Smooth muscle cell (in vitro differentiated cells): ENCODE measurements around the gene AGR2. TPM values are rescaled to one million over a fixed set of nuclear protein-coding genes. Genes with fewer than 3 reads are reported as not detected.
"Not testable (repeated sequence)": the region's sequence is repeated elsewhere in the genome, so short reads cannot be mapped to it uniquely, and the experiment has no call there.

Experiments used
- DNase-seq: peaks from one replicate; lab custom pipeline; 2025; ENCODE audit not compliant: unreplicated experiment; lab: John Stamatoyannopoulos, UW
- H2AFZ ChIP-seq: fragments of 200-600 bp; sonication (generic); 2 replicates; pipeline ENCODE4 v1.6.0; 2016; ENCODE audit warnings: antibody characterized with exemption, low read depth, mild to moderate bottlenecking
- H3F3A ChIP-seq: fragments of 200-600 bp; sonication (generic); 2 replicates; pipeline ENCODE4 v1.6.0; 2017; ENCODE audit warnings: antibody characterized with exemption, low read depth
- H3K27ac ChIP-seq: fragments of 200-600 bp; sonication (generic); 2 replicates; pipeline ENCODE4 v1.5.1; 2016; ENCODE audit warnings: low read depth, mild to moderate bottlenecking
- H3K27me3 ChIP-seq: fragments of 200-600 bp; sonication (generic); 2 replicates; pipeline ENCODE4 v1.6.1; 2016; ENCODE audit warnings: low read depth, mild to moderate bottlenecking
- H3K36me3 ChIP-seq: fragments of 200-600 bp; sonication (generic); 2 replicates; pipeline ENCODE4 v1.5.1; 2016; ENCODE audit warnings: low read depth
- H3K4me1 ChIP-seq: fragments of 200-600 bp; sonication (generic); 2 replicates; pipeline ENCODE4 v1.5.1; 2016; ENCODE audit warnings: low read depth
- H3K4me2 ChIP-seq: fragments of 200-600 bp; sonication (generic); 2 replicates; pipeline ENCODE4 v1.6.0; 2016; ENCODE audit warnings: mild to moderate bottlenecking
- H3K4me3 ChIP-seq: fragments of 200-600 bp; sonication (generic); 2 replicates; pipeline ENCODE4 v1.5.1; 2016; ENCODE audit warnings: mild to moderate bottlenecking
- H3K79me2 ChIP-seq: fragments of 200-600 bp; sonication (generic); 2 replicates; pipeline ENCODE4 v1.6.0; 2016; ENCODE audit warnings: low read depth, mild to moderate bottlenecking
- H3K9ac ChIP-seq: fragments of 200-600 bp; sonication (generic); 2 replicates; pipeline ENCODE4 v1.6.0; 2016; ENCODE audit warnings: low read depth
- H3K9me3 ChIP-seq: fragments of 200-600 bp; sonication (generic); replicated peaks from 2 replicates; pipeline ENCODE4 v1.5.1; 2016; ENCODE audit warnings: low read depth
- H4K20me1 ChIP-seq: fragments of 200-600 bp; sonication (generic); 2 replicates; pipeline ENCODE4 v1.6.0; 2016; ENCODE audit warnings: low read depth
- CTCF ChIP-seq: fragments of 200-600 bp; sonication (generic); IDR thresholded peaks from 2 replicates; pipeline ENCODE4 v1.5.1; 2017; ENCODE audit warnings: borderline replicate concordance, mild to moderate bottlenecking, antibody characterized with exemption; ENCODE audit not compliant: insufficient read depth, poor library complexity, severe bottlenecking
- WGBS: methylation state at CpG from one replicate; pipeline ENCODE4 v1.1.7; 2016; ENCODE audit warnings: low lambda C conversion rate; 5-methylcytosine and 5-hydroxymethylcytosine counted together
- polyA plus RNA-seq: library from polyadenylated mRNA; unstranded; fragments of >200 nt; fragmentation: Nextera tagmentation; extraction: Ambion mirVana; gene quantifications from 2 replicates; pipeline ENCODE4 v1.2.1, GENCODE V29; 2016
- total RNA-seq: library from RNA; depleted of rRNA; stranded (reverse); fragments of >200 nt; gene quantifications from 2 replicates; pipeline ENCODE4 v1.2.3, GENCODE V29; 2014

Gene AGR2
- total and polyA plus RNA-seq, 2 experiments from 2014 or later, result 1.2 to 10.6 TPM

GRCh38 chr7:16773326-16773725, 31.5 kb downstream of the AGR2 start:
- H3K27ac ChIP-seq, result no peak overlapping the region
- TF ChIP-seq CTCF, result no peak
- no peak overlapping the region for H3K4me2 ChIP-seq
- no peaks in the 10 kb centered on the region for H3K9me3 ChIP-seq
- peaks cover 14% of the 10 kb centered on the region for H3K4me1 ChIP-seq
- H3K9ac ChIP-seq, result no peak overlapping the region
- WGBS, result 69% methylated on average over 2 of the region's 2 CpGs
- DNase-seq, result no peak
- H4K20me1 ChIP-seq, result peaks cover 79% of the 10 kb centered on the region
- no peak overlapping the region for H2AFZ ChIP-seq
- H3K27me3 ChIP-seq, result no peaks in the 10 kb centered on the region
- H3F3A ChIP-seq, result peaks cover 3% of the 10 kb centered on the region
- H3K79me2 ChIP-seq, result peaks cover 84% of the 10 kb centered on the region
- H3K4me3 ChIP-seq, result no peak overlapping the region
- H3K36me3 ChIP-seq, result no peaks in the 10 kb centered on the region

GRCh38 chr7:16770657-16771329, 34.0 kb downstream of the AGR2 start:
- no peak for DNase-seq
- Histone ChIP-seq H2AFZ (no peak overlapping the region), H3K9me3 (no peaks in the 10 kb centered on the region), H3K4me1 (peaks cover 14% of the 10 kb centered on the region), H3F3A (peaks cover 3% of the 10 kb centered on the region), H4K20me1 (peaks cover 72% of the 10 kb centered on the region), H3K27ac (peak overlapping the region; percentile 49), H3K4me2 (peak overlapping the region; percentile 75), H3K79me2 (peaks cover 86% of the 10 kb centered on the region), H3K4me3 (peak overlapping the region; percentile 34), H3K9ac (peak overlapping the region; percentile 5), H3K36me3 (no peaks in the 10 kb centered on the region), H3K27me3 (no peaks in the 10 kb centered on the region)
- TF ChIP-seq CTCF, result no peak
- 43% methylated on average over 6 of the region's 6 CpGs for WGBS

- peaks cover 86% of the 10 kb centered on the region for H3K79me2 ChIP-seq
- not testable (repeated sequence) for H3K4me3 ChIP-seq, H3K36me3 ChIP-seq, H3K9ac ChIP-seq, H3F3A ChIP-seq, DNase-seq, H3K9me3 ChIP-seq, H3K27me3 ChIP-seq, H2AFZ ChIP-seq
- peaks cover 14% of the 10 kb centered on the region for H3K4me1 ChIP-seq
- 95% methylated on average over 3 of the region's 3 CpGs for WGBS
- peaks cover 72% of the 10 kb centered on the region for H4K20me1 ChIP-seq
- H3K4me2 ChIP-seq, result peak overlapping the region; percentile 75
- H3K27ac ChIP-seq, result peak overlapping the region; percentile 49
Observed at GRCh38 chr7:16769994-16770393, 34.8 kb downstream of the AGR2 start.

GRCh38 chr7:16765436-16765859, 39.4 kb downstream of the AGR2 start:
- Histone ChIP-seq H4K20me1 (peaks cover 45% of the 10 kb centered on the region), H3K9ac (no peak overlapping the region), H3K4me3 (no peak overlapping the region), H3K4me1 (peaks cover 4% of the 10 kb centered on the region), H3K9me3 (no peaks in the 10 kb centered on the region), H3K79me2 (peaks cover 98% of the 10 kb centered on the region), H3K4me2 (no peak overlapping the region), H3K27ac (no peak overlapping the region), H3F3A (no peaks in the 10 kb centered on the region), H3K36me3 (no peaks in the 10 kb centered on the region), H3K27me3 (no peaks in the 10 kb centered on the region), H2AFZ (no peak overlapping the region)
- no peak for TF ChIP-seq CTCF
- WGBS, result 78% methylated on average over 2 of the region's 2 CpGs
- DNase-seq, result no peak
